HUES48 (cell line): ENCODE data around the gene EIF2S1.
"Not testable (repeated sequence)": the region's sequence is repeated elsewhere in the genome, so short reads cannot be mapped to it uniquely, and the experiment has no call there.

Experiments
- H3K27ac ChIP-seq: one replicate; pipeline ENCODE4 v1.7.0; 2013; ENCODE audit warnings: low read depth, low read length, inconsistent platforms
- H3K27me3 ChIP-seq: 2 replicates; pipeline ENCODE4 v1.6.1; 2013; ENCODE audit warnings: mild to moderate bottlenecking, low read length; ENCODE audit not compliant: control insufficient read depth, insufficient read depth
- H3K36me3 ChIP-seq: 2 replicates; pipeline ENCODE4 v1.6.1; 2013; ENCODE audit warnings: low read length; ENCODE audit not compliant: control insufficient read depth, insufficient read depth
- H3K4me1 ChIP-seq: 2 replicates; pipeline ENCODE4 v1.6.1; 2013; ENCODE audit warnings: mild to moderate bottlenecking, low read length; ENCODE audit not compliant: control insufficient read depth, insufficient read depth
- H3K4me3 ChIP-seq: 2 replicates; pipeline ENCODE4 v1.5.1; 2013; ENCODE audit warnings: mild to moderate bottlenecking, low read depth, low read length
- H3K9ac ChIP-seq: 2 replicates; pipeline ENCODE4 v1.6.1; 2013; ENCODE audit warnings: mild to moderate bottlenecking, low read depth, low read length, moderate library complexity
- H3K9me3 ChIP-seq: 2 replicates; pipeline ENCODE4 v1.6.1; 2013; ENCODE audit warnings: low read length; ENCODE audit not compliant: control insufficient read depth, insufficient read depth

The EIF2S1 gene

GRCh38 chr14:67413806-67414769 is 54.0 kb downstream of the EIF2S1 start:
- Histone ChIP-seq H3K36me3 (no peaks in the 10 kb centered on the region), H3K9ac (no peak overlapping the region), H3K27ac (peak overlapping the region; percentile 47), H3K27me3 (peaks cover 29% of the 10 kb centered on the region), H3K9me3 (no peaks in the 10 kb centered on the region), H3K4me3 (no peak overlapping the region), H3K4me1 (no peaks in the 10 kb centered on the region)

- H3K36me3 ChIP-seq, H3K9ac ChIP-seq, H3K4me3 ChIP-seq, H3K27ac ChIP-seq, H3K4me1 ChIP-seq, H3K9me3 ChIP-seq: not testable (repeated sequence)
- peaks cover 29% of the 10 kb centered on the region for H3K27me3 ChIP-seq
Measured at GRCh38 chr14:67415610-67416009, 55.5 kb downstream of the EIF2S1 start.

GRCh38 chr14:67416085-67416484 is 56.0 kb downstream of the EIF2S1 start:
- Histone ChIP-seq H3K4me3 (no peak overlapping the region), H3K27ac (no peak overlapping the region), H3K9ac (no peak overlapping the region), H3K27me3 (peaks cover 26% of the 10 kb centered on the region), H3K36me3 (no peaks in the 10 kb centered on the region), H3K4me1 (no peaks in the 10 kb centered on the region), H3K9me3 (no peaks in the 10 kb centered on the region)

- peaks cover 19% of the 10 kb centered on the region for H3K27me3 ChIP-seq
- H3K27ac ChIP-seq, result no peak overlapping the region
- no peaks in the 10 kb centered on the region for H3K4me1 ChIP-seq
- H3K9me3 ChIP-seq, result no peaks in the 10 kb centered on the region
- no peaks in the 10 kb centered on the region for H3K36me3 ChIP-seq
- H3K4me3 ChIP-seq, result no peak overlapping the region
- no peak overlapping the region for H3K9ac ChIP-seq
Measured at GRCh38 chr14:67416810-67417209, 56.7 kb downstream of the EIF2S1 start.

- Histone ChIP-seq H3K27me3 (peaks cover 10% of the 10 kb centered on the region), H3K4me1 (no peaks in the 10 kb centered on the region), H3K9ac (no peak overlapping the region), H3K36me3 (no peaks in the 10 kb centered on the region), H3K27ac (no peak overlapping the region), H3K4me3 (no peak overlapping the region), H3K9me3 (no peaks in the 10 kb centered on the region)
Measured at GRCh38 chr14:67417633-67418032, 57.5 kb downstream of the EIF2S1 start.

- H3K9ac ChIP-seq, result no peak overlapping the region
- no peaks in the 10 kb centered on the region for H3K4me1 ChIP-seq
- no peak overlapping the region for H3K27ac ChIP-seq
- H3K36me3 ChIP-seq, result no peaks in the 10 kb centered on the region
- H3K4me3 ChIP-seq, result no peak overlapping the region
- H3K27me3 ChIP-seq, result 0 out of 2 replicates have a peak, but pooled peaks cover under 1% of the 10 kb centered on the region
- no peaks in the 10 kb centered on the region for H3K9me3 ChIP-seq
Measured at GRCh38 chr14:67418401-67419191, 58.5 kb downstream of the EIF2S1 start.

GRCh38 chr14:67420102-67420739 is 60.1 kb downstream of the EIF2S1 start:
- H3K4me3 ChIP-seq, result no peak overlapping the region
- no peak overlapping the region for H3K27ac ChIP-seq
- H3K9me3 ChIP-seq, result no peaks in the 10 kb centered on the region
- H3K36me3 ChIP-seq, result no peaks in the 10 kb centered on the region
- no peaks in the 10 kb centered on the region for H3K4me1 ChIP-seq
- H3K27me3 ChIP-seq, result no peaks in the 10 kb centered on the region
- H3K9ac ChIP-seq, result no peak overlapping the region

GRCh38 chr14:67421356-67422224 is 61.5 kb downstream of the EIF2S1 start:
- Histone ChIP-seq H3K27me3 (no peaks in the 10 kb centered on the region), H3K36me3 (no peaks in the 10 kb centered on the region), H3K9ac (no peak overlapping the region), H3K4me1 (no peaks in the 10 kb centered on the region), H3K27ac (no peak overlapping the region), H3K4me3 (no peak overlapping the region), H3K9me3 (no peaks in the 10 kb centered on the region)

GRCh38 chr14:67423424-67423823 is 63.3 kb downstream of the EIF2S1 start:
- Histone ChIP-seq H3K36me3 (no peaks in the 10 kb centered on the region), H3K4me3 (no peak overlapping the region), H3K4me1 (peaks cover 5% of the 10 kb centered on the region; the same call in 1 of the 2 replicates), H3K27ac (no peak overlapping the region), H3K9me3 (no peaks in the 10 kb centered on the region), H3K27me3 (no peaks in the 10 kb centered on the region), H3K9ac (no peak overlapping the region)

- Histone ChIP-seq H3K4me3 (no peak overlapping the region), H3K27ac (no peak overlapping the region), H3K27me3 (no peaks in the 10 kb centered on the region), H3K36me3 (no peaks in the 10 kb centered on the region), H3K4me1 (peaks cover 5% of the 10 kb centered on the region; the same call in 1 of the 2 replicates), H3K9ac (no peak overlapping the region), H3K9me3 (no peaks in the 10 kb centered on the region)
Measured at GRCh38 chr14:67424539-67424938, 64.4 kb downstream of the EIF2S1 start.
